Measurements from ENCODE around the gene ARFGAP3.

Gene ARFGAP3

GRCh38 chr22:42857845-42858481, 890 bp upstream of the ARFGAP3 start:
- DNase-seq = no peak

GRCh38 chr22:42856179-42856864, 751 bp downstream of the ARFGAP3 start:
- peak; percentile 50 to 80 (median 69) for DNase-seq

GRCh38 chr22:42855721-42856120, 1.4 kb downstream of the ARFGAP3 start:
- no peak for DNase-seq

DNA sequence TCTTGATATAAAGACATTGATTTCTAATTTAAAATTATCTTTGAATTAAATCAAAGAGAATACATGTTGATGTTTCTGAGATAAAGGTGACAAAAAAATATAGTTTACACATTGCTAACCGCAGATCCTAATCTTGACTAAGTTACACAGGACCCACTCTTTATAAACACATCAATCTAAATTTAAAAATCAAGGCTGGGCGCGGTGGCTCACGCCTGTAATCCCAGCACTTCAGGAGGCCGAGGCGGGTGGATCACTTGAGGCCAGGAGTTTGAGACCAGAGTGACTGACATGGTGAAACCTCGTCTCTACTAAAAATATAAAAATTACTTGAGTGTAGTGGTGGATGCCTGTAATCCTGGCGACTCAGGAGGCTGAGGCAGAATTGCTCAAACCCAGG, 1.9 kb downstream of the ARFGAP3 start:
- no peak for DNase-seq

DNA sequence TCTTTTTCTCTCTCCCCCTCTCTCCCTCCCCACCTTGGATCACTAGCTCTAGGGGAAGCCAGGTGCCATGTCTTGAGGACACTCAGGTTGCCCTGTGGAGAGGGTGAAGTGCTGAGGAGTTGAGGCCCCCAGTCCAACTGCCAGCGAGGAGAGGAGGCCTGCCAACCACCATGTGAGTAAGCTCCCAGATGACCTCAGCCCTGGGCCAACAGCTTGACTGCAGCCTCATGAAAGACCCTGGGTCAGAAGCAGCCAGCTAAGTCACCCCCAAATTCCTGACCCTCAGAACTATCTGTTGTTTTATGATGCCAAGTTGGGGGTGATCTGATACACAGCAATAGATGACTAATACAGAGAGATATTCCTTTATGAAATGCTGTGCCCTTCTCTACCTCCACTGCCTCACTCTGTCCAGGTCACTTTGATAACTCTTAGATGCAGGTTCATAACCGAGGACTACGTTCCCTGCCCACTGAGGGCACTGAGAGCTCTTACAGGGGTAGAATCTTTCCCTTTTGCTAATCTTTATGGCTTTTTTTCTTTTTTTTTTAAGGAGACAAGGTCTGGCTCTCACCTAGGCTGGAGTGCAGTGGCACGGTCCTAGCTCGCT, 8.0 kb downstream of the ARFGAP3 start:
- DNase-seq = no peak

DNA sequence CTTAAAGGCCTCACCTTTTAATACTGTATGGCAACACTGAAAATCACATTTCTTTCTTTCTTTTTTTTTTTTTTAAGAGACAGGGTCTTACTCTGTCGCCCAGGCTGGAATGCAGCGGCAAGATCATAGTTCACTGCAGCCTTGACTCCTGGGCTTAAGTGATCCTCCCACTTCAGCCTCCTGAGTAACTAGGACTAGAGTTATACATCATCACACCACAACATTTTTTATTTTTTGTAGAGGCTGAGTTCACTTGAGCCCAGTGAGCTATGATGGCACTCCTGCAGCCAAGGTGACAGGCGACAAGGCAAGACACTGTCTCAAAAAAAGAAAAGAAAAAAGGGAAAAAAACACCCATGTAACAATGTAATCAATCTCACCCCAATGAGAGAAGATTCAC, 10.0 kb downstream of the ARFGAP3 start:
- DNase-seq = no peak

DNA sequence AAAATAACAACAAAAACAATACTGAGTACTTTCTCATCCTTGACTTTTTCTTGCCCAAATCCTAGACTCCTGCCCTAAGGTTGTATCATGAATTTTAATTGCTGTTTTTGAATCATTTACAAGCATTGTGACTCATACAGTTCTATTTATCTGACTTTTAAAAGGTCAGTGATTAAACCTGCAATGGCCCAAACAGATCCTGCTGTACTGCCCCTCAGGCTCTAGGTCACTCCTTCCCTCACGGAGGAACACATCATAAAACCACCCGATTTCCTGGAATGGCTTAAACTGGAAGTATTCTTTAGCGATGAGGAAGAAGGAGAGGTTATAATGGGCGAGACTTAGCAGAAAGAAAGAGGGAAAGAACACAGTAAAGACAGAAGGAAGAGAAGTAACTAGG, 12.3 kb downstream of the ARFGAP3 start:
- DNase-seq = no peak

- no peak for DNase-seq
Observed at GRCh38 chr22:42842658-42843370, 14.3 kb downstream of the ARFGAP3 start.

- DNase-seq = no peak
Observed at GRCh38 chr22:42841444-42841843, 15.6 kb downstream of the ARFGAP3 start.

DNA sequence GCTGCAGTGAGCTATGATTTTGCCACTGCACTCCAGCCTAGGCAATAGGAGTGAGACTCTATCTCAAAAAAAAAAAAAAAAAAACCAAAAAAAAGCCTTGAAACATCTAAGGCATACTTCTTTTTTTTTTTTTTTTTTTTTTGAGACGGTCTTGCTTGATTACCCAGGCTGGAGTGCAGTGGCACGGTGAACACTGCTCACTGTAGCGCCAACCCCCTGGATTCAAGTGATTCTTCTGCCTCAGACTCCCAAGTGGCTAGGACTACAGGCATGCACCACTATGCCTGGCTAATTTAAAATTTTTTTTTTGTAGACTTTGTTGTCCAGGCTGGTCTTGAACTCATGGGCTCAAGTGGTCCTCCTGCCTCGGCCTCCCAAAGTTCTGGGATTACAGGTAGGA, 19.5 kb downstream of the ARFGAP3 start:
- no peak for DNase-seq

GRCh38 chr22:42836026-42836425, 21.0 kb downstream of the ARFGAP3 start:
- no peak for DNase-seq

DNA sequence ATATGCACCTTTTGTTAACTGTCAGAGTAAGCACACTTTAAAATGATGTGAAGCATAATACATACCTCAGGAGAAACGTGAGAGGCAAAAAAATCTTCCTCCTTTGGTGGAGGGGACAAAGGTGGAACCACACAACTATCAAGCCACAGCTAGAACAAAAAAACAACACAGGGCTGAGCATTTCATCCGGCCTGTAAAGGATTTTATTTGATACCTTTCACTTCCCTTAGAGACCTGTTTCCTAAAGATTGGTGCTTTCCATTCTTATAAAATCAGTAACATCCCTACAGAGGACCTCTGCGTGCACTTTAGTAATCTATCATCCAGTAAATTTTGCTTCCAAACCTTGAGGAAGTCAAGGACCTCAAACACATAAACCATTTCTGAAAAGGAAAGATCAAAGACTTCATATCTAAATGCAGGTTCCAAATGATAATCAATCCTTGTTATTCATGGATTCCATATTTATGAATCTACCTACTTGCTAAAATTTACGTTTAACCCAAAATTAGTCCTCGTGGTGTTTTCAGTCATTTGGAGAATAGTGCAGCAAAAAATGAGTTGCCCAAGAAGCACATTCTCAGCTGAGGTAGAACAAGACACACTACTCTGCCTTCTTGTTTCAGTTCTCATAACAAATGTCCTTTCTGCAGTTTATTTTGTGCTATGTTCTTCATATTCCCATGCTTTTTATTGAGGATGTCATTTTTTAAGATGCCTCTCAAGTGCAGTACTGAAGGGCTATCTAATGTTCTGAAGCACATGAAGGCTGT, 22.7 kb downstream of the ARFGAP3 start:
- DNase-seq = no peak

GRCh38 chr22:42833104-42833503, 24.0 kb downstream of the ARFGAP3 start:
- no peak for DNase-seq

- DNase-seq = no peak
Observed at GRCh38 chr22:42831712-42832111, 25.4 kb downstream of the ARFGAP3 start.

DNA sequence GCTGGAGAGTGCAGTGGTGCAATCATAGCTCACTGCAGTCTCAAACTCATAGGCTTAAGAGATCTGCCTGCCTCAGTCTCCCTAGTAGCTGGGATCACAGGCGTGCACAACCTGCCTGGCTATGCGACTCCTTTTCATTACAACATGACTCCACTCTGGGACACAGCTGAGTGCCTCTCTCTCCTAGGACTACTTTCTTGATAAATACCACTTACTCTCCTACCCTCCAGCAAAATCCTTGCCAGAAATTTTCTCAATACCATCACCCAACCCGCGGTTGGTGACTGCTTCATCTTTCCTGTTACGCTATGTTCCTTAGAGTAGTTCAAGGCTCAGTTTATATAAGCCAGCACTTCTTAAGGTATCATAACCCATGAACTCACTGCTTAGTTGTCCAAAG, 26.9 kb downstream of the ARFGAP3 start:
- DNase-seq = no peak

DNA sequence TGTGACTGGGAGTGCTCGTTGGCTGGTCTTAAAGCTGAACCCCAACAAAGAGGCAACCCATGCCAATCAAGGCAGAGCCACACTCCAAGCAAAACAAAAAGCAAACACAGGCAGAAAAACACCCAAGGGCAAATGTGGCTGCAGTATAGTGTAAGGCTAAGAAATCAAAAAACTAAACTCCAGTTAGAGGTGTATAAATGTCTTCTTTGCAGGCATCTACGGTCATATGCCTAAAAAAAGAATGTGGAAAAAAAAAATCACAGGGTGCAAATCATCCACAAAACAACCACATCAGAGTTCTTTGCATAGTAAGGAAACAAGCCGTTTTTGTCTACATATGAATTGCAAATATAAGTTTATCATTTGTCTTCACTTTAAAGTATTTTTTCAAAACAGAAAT, 27.8 kb downstream of the ARFGAP3 start:
- no peak for DNase-seq

DNA sequence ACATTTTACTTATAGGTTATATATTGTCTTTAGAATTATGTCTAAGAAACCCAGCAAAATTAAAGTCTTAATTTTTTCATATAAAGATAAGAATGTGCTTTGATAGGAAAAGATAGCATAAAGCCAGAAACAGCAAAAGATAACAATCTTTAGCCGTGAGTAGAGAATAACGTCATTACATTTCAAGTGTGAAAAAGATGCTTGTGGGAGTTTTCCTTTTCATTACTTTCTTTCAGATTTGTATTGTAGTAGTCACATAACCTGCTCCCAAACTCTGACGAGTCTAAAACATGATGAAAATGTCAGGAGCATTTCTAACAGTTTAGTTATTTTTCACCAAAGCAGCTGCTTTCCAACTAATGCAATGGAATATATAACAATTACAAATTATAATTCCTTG, 31.3 kb downstream of the ARFGAP3 start:
- DNase-seq = no peak

DNA sequence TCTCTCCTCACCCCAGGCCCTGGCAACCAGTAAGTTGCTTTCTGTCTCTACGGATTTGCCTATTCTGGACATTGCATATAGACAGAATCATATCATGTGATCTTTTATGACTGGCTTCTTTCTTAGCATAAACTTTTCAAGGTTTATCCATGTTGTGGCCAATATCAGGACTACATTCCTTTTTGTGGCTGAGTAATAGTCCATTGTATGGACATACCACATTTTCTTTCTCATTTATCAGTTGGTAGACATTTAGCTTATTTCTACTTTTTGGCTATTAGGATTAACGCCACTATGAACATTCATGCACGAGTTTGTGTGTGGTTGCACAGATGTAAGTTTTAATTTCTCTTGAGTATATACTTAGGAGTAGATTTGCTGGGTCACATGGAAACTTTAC, 35.7 kb downstream of the ARFGAP3 start:
- no peak for DNase-seq

DNA sequence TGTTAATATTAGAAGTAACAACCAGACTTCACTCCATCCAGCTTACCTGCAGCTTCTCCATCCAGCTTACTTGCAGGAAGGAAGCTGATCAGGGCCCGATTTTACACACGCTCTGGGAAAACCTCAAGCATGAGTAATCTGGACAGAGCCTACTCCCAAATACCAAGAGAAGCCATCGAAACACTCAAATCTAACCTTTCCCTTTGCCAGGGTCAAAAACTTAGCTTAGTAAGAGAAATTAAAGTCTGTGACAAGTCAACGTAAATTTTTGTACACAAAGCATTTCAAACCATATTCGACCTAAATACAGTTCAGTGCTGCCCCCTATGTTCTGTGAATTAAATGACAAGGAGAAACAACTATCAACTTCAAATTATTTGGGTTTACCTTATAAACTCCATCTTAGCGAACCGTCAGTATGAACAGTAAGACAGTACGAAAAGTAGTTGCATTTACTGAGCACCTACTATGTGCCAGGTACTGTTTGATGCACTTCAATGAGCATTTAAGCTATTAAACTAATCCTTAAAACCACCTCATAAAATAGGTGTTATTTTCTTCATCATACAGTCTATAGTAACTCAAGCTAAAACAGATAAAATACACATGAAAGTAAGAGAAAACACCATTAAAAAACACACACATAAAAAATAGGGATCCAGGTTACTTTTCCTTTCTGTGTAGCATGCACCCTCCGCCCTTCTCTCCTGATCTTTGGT, 36.9 kb downstream of the ARFGAP3 start:
- peak in 1 of 6 experiments; percentile 9 for DNase-seq

DNA sequence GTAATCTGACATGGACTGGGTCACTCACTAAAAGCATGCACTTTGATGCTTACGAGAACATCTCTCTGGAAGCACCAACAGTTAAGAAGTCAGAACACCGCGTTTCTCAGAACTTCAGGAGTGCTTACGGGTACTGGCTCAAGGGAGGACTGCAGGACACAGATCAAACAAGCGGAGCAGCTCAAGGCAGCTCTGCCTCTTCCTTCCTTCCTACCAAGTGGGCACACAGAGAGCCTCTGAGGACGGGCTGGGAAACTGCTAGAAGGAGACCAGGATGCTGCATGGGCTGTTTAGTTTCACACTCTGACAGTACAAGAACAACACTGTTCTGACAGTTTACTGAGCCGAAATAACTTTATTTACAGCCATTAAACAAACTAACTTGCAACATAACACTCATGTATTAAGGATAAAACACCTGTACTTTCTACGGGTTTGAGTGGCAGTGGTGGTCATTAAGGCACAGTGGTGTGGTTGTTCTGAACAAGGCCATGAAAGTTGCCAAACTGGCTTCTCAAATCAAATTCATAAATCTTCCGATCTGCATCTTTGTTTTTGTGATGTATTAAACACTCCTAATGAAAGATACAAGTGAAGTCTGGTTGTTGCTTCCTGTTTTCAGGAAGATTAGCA, 37.5 kb downstream of the ARFGAP3 start:
- no peak for DNase-seq

- no peak for DNase-seq
Observed at GRCh38 chr22:42817556-42817955, 39.5 kb downstream of the ARFGAP3 start.

- DNase-seq = no peak
Observed at GRCh38 chr22:42816336-42816735, 40.7 kb downstream of the ARFGAP3 start.

Measured in stimulated activated naive CD4-positive, alpha-beta T cell (primary cell).